Spleen (tissue), 11 donors: ENCODE data around the gene TEP1. TPM values are rescaled to one million over a fixed set of nuclear protein-coding genes. Genes with fewer than 3 reads are reported as not detected.

Source experiments
- DNase-seq: peaks from one replicate; pipeline ENCODE4 v3.0.0-alpha.2; 2020
- H3K27ac ChIP-seq, 8 donors: fragments of 200-600 bp; sonication (generic) in 7 of 8; 1 replicate in 4 of 8; 2 replicates in 4 of 8; pipeline versions ENCODE4 v1.5.0 to v1.8.0; 2016 to 2021; ENCODE audit warnings: inconsistent platforms in 4 of 8, mild to moderate bottlenecking in 4 of 8, moderate library complexity in 1 of 8
- H3K27me3 ChIP-seq, 7 donors: fragments of 200-600 bp; sonication (generic) in 6 of 7; replicated peaks in 1 of 7; 1 replicate in 4 of 7; 2 replicates in 3 of 7; pipeline versions ENCODE4 v1.5.0 to v1.8.0; 2016 to 2021; ENCODE audit warnings: inconsistent platforms in 3 of 7, mild to moderate bottlenecking in 1 of 7
- H3K36me3 ChIP-seq, 6 donors: fragments of 200-600 bp; sonication (generic) in 5 of 6; 1 replicate in 4 of 6; 2 replicates in 2 of 6; pipeline versions ENCODE4 v1.5.0 to v1.8.0; 2016 to 2021; ENCODE audit warnings: inconsistent platforms in 2 of 6
- H3K4me1 ChIP-seq, 6 donors: fragments of 200-600 bp; sonication (generic) in 5 of 6; 1 replicate in 3 of 6; 2 replicates in 3 of 6; pipeline versions ENCODE4 v1.5.0 to v1.8.0; 2016 to 2021; ENCODE audit warnings: inconsistent platforms in 3 of 6
- H3K4me3 ChIP-seq, 8 donors: fragments of 200-600 bp; sonication (generic) in 7 of 8; 1 replicate in 4 of 8; 2 replicates in 4 of 8; pipeline versions ENCODE4 v1.5.0 to v1.8.0; 2016 to 2021; ENCODE audit warnings: inconsistent platforms in 4 of 8, mild to moderate bottlenecking in 4 of 8, moderate library complexity in 2 of 8
- H3K9me3 ChIP-seq, 8 donors: fragments of 200-600 bp; sonication (generic) in 7 of 8; 1 replicate in 4 of 8; 2 replicates in 4 of 8; pipeline versions ENCODE4 v1.5.0 to v1.8.0; 2016 to 2021; ENCODE audit warnings: inconsistent platforms in 4 of 8
- CTCF ChIP-seq, 11 experiments: fragments of 200-600 bp in 7 of 11; fragments of 450-650 bp in 4 of 11; sonication (generic) in 4 of 11; IDR thresholded peaks in 8 of 11; conservative IDR thresholded peaks in 3 of 11; 1 replicate in 7 of 11; 2 replicates in 4 of 11; pipeline versions ENCODE4 v1.4.0 to v1.8.0; 2016 to 2021; ENCODE audit warnings: antibody characterized with exemption in 11 of 11, inconsistent platforms in 4 of 11, mild to moderate bottlenecking in 1 of 11
- POLR2A ChIP-seq, 3 donors: fragments of 450-650 bp; IDR thresholded peaks; one replicate each; pipeline ENCODE4 v1.5.1; 2017; ENCODE audit warnings: antibody characterized with exemption in 3 of 3, mild to moderate bottlenecking in 1 of 3
- POLR2AphosphoS5 ChIP-seq, 3 donors: sonication (generic); formaldehyde crosslinking; IDR thresholded peaks; one replicate each; pipeline ENCODE4 v1.5.1; 2017; ENCODE audit warnings: antibody characterized with exemption in 3 of 3
- WGBS, 5 donors: extraction: QIAGEN DNeasy Blood & Tissue Kit in 3 of 5; methylation state at CpG; one replicate each; pipeline versions ENCODE4 v1.1.5 to v1.1.7; 2013 to 2018; 5-methylcytosine and 5-hydroxymethylcytosine counted together
- intact Hi-C: fragments of 100-400 bp; cut with DNase I; formaldehyde crosslinking; loops from one replicate; pipeline ENCODE4 v1.15.0; 2023; ENCODE audit warnings: low total_unique reads
- polyA plus RNA-seq, 3 donors: library from polyadenylated mRNA; stranded (reverse); fragments of 200-250 nt; gene quantifications; one replicate each; pipeline ENCODE4 v1.2.1, GENCODE V29; 2013
- total RNA-seq, 7 donors: library from RNA; depleted of rRNA in 3 of 7; stranded (reverse); fragments of >200 nt in 3 of 7; fragmentation: NEBNext Ultra II Directional in 4 of 7; extraction: Animal tissue kit (Norgen Biotek cat#: 25700) in 4 of 7; gene quantifications; one replicate each; pipeline versions ENCODE4 v1.1.0 to v1.2.1, GENCODE V29; 2016 to 2021
- donor health status: healthy with polysubstance abuse.
- donor health status: DM: no; HTN: no; CAD: no; lungs with moderate emphysema.
- donor health status: DM: no; HTN: no; CAD: no.
- donor health status: Bipolar disorder and iron deficiency.
- donor health status: healthy.
- donor health status: DM: no; HTN: no; CAD: no.
- donor health status: DM: yes; HTN: yes; CAD: no.

TEP1 gene
- total and polyA plus RNA-seq, 10 donors: 19.2 to 91.7 (median 64.5) TPM

- 13 to 23% (median 20%) methylated on average over 3 of the region's 3 CpGs for WGBS, 5 donors
- Histone ChIP-seq H3K27me3 (no peaks in the 10 kb centered on the region), H3K27ac (peak overlapping the region in 6 of 8 donors; percentile 2 to 71 (median 52)), H3K9me3 (no peaks in the 10 kb centered on the region), H3K4me1 (peaks cover 13 to 64% (median 38%) of the 10 kb centered on the region in 6 donors), H3K4me3 (no peak overlapping the region), H3K36me3 (no peaks in the 10 kb centered on the region)
- intact Hi-C loops: loop anchor here (10.0 kb wide), 1 partner anchor 49 kb away; the partner anchor contains the start of genes PIP4P1 and PNP
- TF ChIP-seq POLR2A (IDR thresholded peaks at IDR 0.05) (no peak), CTCF (IDR thresholded peaks at IDR 0.05 in 8 of 11, conservative IDR thresholded peaks at IDR 0.05 in 3 of 11) (peak; percentile 32 to 78 (median 71))
- DNase-seq: no peak
Observed at GRCh38 chr14:20415782-20416206, 2.5 kb upstream of the TEP1 start.

- Histone ChIP-seq H3K4me3 (peak overlapping the region; percentile 66 to 91 (median 76)), H3K4me1 (peaks cover 13 to 62% (median 43%) of the 10 kb centered on the region in 6 donors), H3K36me3 (peaks cover 0 to under 1% (median 0%) of the 10 kb centered on the region in 6 donors), H3K9me3 (no peaks in the 10 kb centered on the region), H3K27ac (peak overlapping the region; percentile 85 to 99 (median 96)), H3K27me3 (no peaks in the 10 kb centered on the region)
- intact Hi-C loops: loop anchor here (5.0 to 10.0 kb wide), 2 partner anchors 51 to 199 kb away; partner anchors contain the start of genes PIP4P1 and PNP
- DNase-seq: no peak
- TF ChIP-seq CTCF (IDR thresholded peaks at IDR 0.05 in 8 of 11, conservative IDR thresholded peaks at IDR 0.05 in 3 of 11): no peak
- no peak for TF ChIP-seq POLR2A (IDR thresholded peaks at IDR 0.05)
- TF ChIP-seq POLR2AphosphoS5 (IDR thresholded peaks at IDR 0.05): no peak
- 0 to 1% (median 0%) methylated on average over 9 of the region's 9 CpGs for WGBS, 5 donors
Observed at GRCh38 chr14:20413744-20414082, 412 bp upstream of the TEP1 start.

GRCh38 chr14:20412411-20412810 lies 890 bp downstream of the TEP1 start:
- DNase-seq: no peak
- WGBS, 5 donors: 1 to 3% (median 1%) methylated on average over 7 of the region's 7 CpGs
- H3K27me3 ChIP-seq: no peaks in the 10 kb centered on the region
- no peaks in the 10 kb centered on the region for H3K9me3 ChIP-seq
- TF ChIP-seq CTCF (IDR thresholded peaks at IDR 0.05 in 8 of 11, conservative IDR thresholded peaks at IDR 0.05 in 3 of 11) (no peak), POLR2A (IDR thresholded peaks at IDR 0.05) (peak in 1 of 3 donors; percentile 28)
- peak overlapping the region; percentile 66 to 91 (median 76) for H3K4me3 ChIP-seq
- intact Hi-C loops: loop anchor here (5.0 to 10.0 kb wide), 2 partner anchors 52 to 200 kb away; partner anchors contain the start of genes PIP4P1 and PNP
- peaks cover 0 to 14% (median 12%) of the 10 kb centered on the region in 6 donors for H3K36me3 ChIP-seq
- peak overlapping the region; percentile 85 to 99 (median 96) for H3K27ac ChIP-seq
- H3K4me1 ChIP-seq: peaks cover 13 to 64% (median 43%) of the 10 kb centered on the region in 6 donors

GRCh38 chr14:20409226-20409625 lies 4.1 kb downstream of the TEP1 start:
- no peak for DNase-seq
- peaks cover 0 to 46% (median 43%) of the 10 kb centered on the region in 6 donors for H3K36me3 ChIP-seq
- intact Hi-C loops: loop anchor here (10.0 kb wide), 1 partner anchor 64 kb away; the partner anchor contains the start of gene PARP2

More at GRCh38 chr14:20409226-20409625, 4.1 kb downstream of the TEP1 start:
- H3K4me3 ChIP-seq: no peak overlapping the region
- no peak for TF ChIP-seq POLR2AphosphoS5 (IDR thresholded peaks at IDR 0.05)
- TF ChIP-seq POLR2A (IDR thresholded peaks at IDR 0.05): no peak
- no peak for TF ChIP-seq CTCF (IDR thresholded peaks at IDR 0.05 in 8 of 11, conservative IDR thresholded peaks at IDR 0.05 in 3 of 11)
- no peak overlapping the region for H3K27ac ChIP-seq
- peaks cover 9 to 52% (median 26%) of the 10 kb centered on the region in 6 donors for H3K4me1 ChIP-seq
- no peaks in the 10 kb centered on the region for H3K9me3 ChIP-seq
- 79 to 94% (median 92%) methylated on average over 2 of the region's 2 CpGs for WGBS, 5 donors
- no peaks in the 10 kb centered on the region for H3K27me3 ChIP-seq
